ENCODE results near the gene GLUL.
A peak's percentile ranks its signal among the peaks of the same experiment; 100 is the strongest.

Gene GLUL

GRCh38 chr1:182407724-182408123 is 16.1 kb upstream of the GLUL start:
- no peaks in the 10 kb centered on the region for H3K4me1 Mint-ChIP-seq (ENCODE audit: low read depth)
- no peaks in the 10 kb centered on the region for H3K9me3 Mint-ChIP-seq
- H3K4me3 Mint-ChIP-seq = no peak overlapping the region
- no peaks in the 10 kb centered on the region for H3K36me3 Mint-ChIP-seq (ENCODE audit: low read depth)
- H3K27me3 Mint-ChIP-seq = peaks cover 40% of the 10 kb centered on the region
- no peak for DNase-seq
- no peak overlapping the region for H3K27ac Mint-ChIP-seq

GRCh38 chr1:182406012-182406411 is 14.4 kb upstream of the GLUL start:
- Mint-ChIP-seq H3K4me1 (ENCODE audit: low read depth) (no peaks in the 10 kb centered on the region), H3K36me3 (ENCODE audit: low read depth) (no peaks in the 10 kb centered on the region), H3K4me3 (no peak overlapping the region), H3K9me3 (no peaks in the 10 kb centered on the region), H3K27me3 (peaks cover 40% of the 10 kb centered on the region), H3K27ac (no peak overlapping the region)
- no peak for DNase-seq

GRCh38 chr1:182405578-182405977 is 14.0 kb upstream of the GLUL start:
- Mint-ChIP-seq H3K27ac (no peak overlapping the region), H3K4me3 (no peak overlapping the region), H3K36me3 (ENCODE audit: low read depth) (no peaks in the 10 kb centered on the region), H3K27me3 (peaks cover 40% of the 10 kb centered on the region), H3K9me3 (no peaks in the 10 kb centered on the region), H3K4me1 (ENCODE audit: low read depth) (no peaks in the 10 kb centered on the region)
- DNase-seq = no peak

GRCh38 chr1:182404781-182405180 is 13.2 kb upstream of the GLUL start:
- Mint-ChIP-seq H3K4me3 (no peak overlapping the region), H3K9me3 (no peaks in the 10 kb centered on the region), H3K27me3 (peaks cover 37% of the 10 kb centered on the region)

GRCh38 chr1:182400567-182400966 is 9.0 kb upstream of the GLUL start, which contains the start of gene TEDDM1:
TSS of gene TEDDM1 (minus strand) at chr1:182400667. CDS start at chr1:182400485, 182 bp downstream.
- Mint-ChIP-seq H3K27ac (no peak within 1 kb of the TSS), H3K27me3 (peaks cover 21% of the 10 kb centered on the region), H3K4me1 (ENCODE audit: low read depth) (peaks cover 4% of the 10 kb centered on the region), H3K4me3 (no peak within 1 kb of the TSS), H3K36me3 (ENCODE audit: low read depth) (no peaks in the 10 kb centered on the region), H3K9me3 (no peaks in the 10 kb centered on the region)
- no peak for DNase-seq

More at GRCh38 chr1:182404781-182405180, 13.2 kb upstream of the GLUL start:
- H3K27ac Mint-ChIP-seq = no peak overlapping the region
- no peak for DNase-seq
- no peaks in the 10 kb centered on the region for H3K36me3 Mint-ChIP-seq (ENCODE audit: low read depth)
- H3K4me1 Mint-ChIP-seq (ENCODE audit: low read depth) = no peaks in the 10 kb centered on the region

- Mint-ChIP-seq H3K4me3 (no peak overlapping the region), H3K27me3 (peaks cover 29% of the 10 kb centered on the region), H3K4me1 (ENCODE audit: low read depth) (peaks cover 4% of the 10 kb centered on the region), H3K9me3 (no peaks in the 10 kb centered on the region), H3K27ac (no peak overlapping the region), H3K36me3 (ENCODE audit: low read depth) (no peaks in the 10 kb centered on the region)
- no peak for DNase-seq
Measured at GRCh38 chr1:182397653-182398393, 6.2 kb upstream of the GLUL start.

- DNase-seq = no peak
- Mint-ChIP-seq H3K36me3 (ENCODE audit: low read depth) (peaks cover 3% of the 10 kb centered on the region), H3K9me3 (no peaks in the 10 kb centered on the region), H3K27ac (no peak overlapping the region), H3K4me3 (no peak overlapping the region), H3K27me3 (peaks cover 39% of the 10 kb centered on the region), H3K4me1 (ENCODE audit: low read depth) (peaks cover 10% of the 10 kb centered on the region)
Measured at GRCh38 chr1:182395906-182396305, 4.3 kb upstream of the GLUL start.

- no peak for DNase-seq
- Mint-ChIP-seq H3K36me3 (ENCODE audit: low read depth) (peaks cover 8% of the 10 kb centered on the region), H3K4me1 (ENCODE audit: low read depth) (peaks cover 25% of the 10 kb centered on the region), H3K27me3 (peaks cover 51% of the 10 kb centered on the region), H3K9me3 (no peaks in the 10 kb centered on the region), H3K4me3 (no peak overlapping the region), H3K27ac (no peak overlapping the region)
Measured at GRCh38 chr1:182394055-182394775, 2.6 kb upstream of the GLUL start.

GRCh38 chr1:182392050-182393028 is 749 bp upstream of the GLUL start:
- DNase-seq = peak; percentile 53
- H3K4me1 Mint-ChIP-seq (ENCODE audit: low read depth) = peaks cover 26% of the 10 kb centered on the region
- no peak overlapping the region for H3K27ac Mint-ChIP-seq

GRCh38 chr1:182391028-182391361 is 595 bp downstream of the GLUL start:
- H3K4me3 Mint-ChIP-seq = peak overlapping the region; percentile 86
- H3K36me3 Mint-ChIP-seq (ENCODE audit: low read depth) = peaks cover 29% of the 10 kb centered on the region

More at GRCh38 chr1:182392050-182393028, 749 bp upstream of the GLUL start:
- Mint-ChIP-seq H3K36me3 (ENCODE audit: low read depth) (peaks cover 16% of the 10 kb centered on the region), H3K9me3 (no peaks in the 10 kb centered on the region), H3K27me3 (peaks cover 51% of the 10 kb centered on the region), H3K4me3 (peak overlapping the region; percentile 67)

GRCh38 chr1:182389619-182390047 is 2.0 kb downstream of the GLUL start:
- Mint-ChIP-seq H3K27me3 (peaks cover 38% of the 10 kb centered on the region), H3K36me3 (ENCODE audit: low read depth) (peaks cover 37% of the 10 kb centered on the region), H3K4me1 (ENCODE audit: low read depth) (peaks cover 23% of the 10 kb centered on the region), H3K9me3 (no peaks in the 10 kb centered on the region), H3K27ac (peak overlapping the region; percentile 72), H3K4me3 (peak overlapping the region; percentile 86)
- no peak for DNase-seq

More at GRCh38 chr1:182391028-182391361, 595 bp downstream of the GLUL start:
- peaks cover 23% of the 10 kb centered on the region for H3K4me1 Mint-ChIP-seq (ENCODE audit: low read depth)
- DNase-seq = no peak
- peak overlapping the region; percentile 88 for H3K27ac Mint-ChIP-seq
- no peaks in the 10 kb centered on the region for H3K9me3 Mint-ChIP-seq
- peaks cover 44% of the 10 kb centered on the region for H3K27me3 Mint-ChIP-seq

- Mint-ChIP-seq H3K27me3 (peaks cover 30% of the 10 kb centered on the region), H3K4me1 (ENCODE audit: low read depth) (peaks cover 23% of the 10 kb centered on the region), H3K4me3 (no peak overlapping the region), H3K36me3 (ENCODE audit: low read depth) (peaks cover 47% of the 10 kb centered on the region), H3K27ac (no peak overlapping the region), H3K9me3 (no peaks in the 10 kb centered on the region)
- DNase-seq = no peak
Measured at GRCh38 chr1:182388392-182389134, 3.0 kb downstream of the GLUL start.

GRCh38 chr1:182387566-182387965 is 4.0 kb downstream of the GLUL start:
- peaks cover 48% of the 10 kb centered on the region for H3K36me3 Mint-ChIP-seq (ENCODE audit: low read depth)
- H3K4me1 Mint-ChIP-seq (ENCODE audit: low read depth) = peaks cover 23% of the 10 kb centered on the region

GRCh38 chr1:182386980-182387379 is 4.6 kb downstream of the GLUL start:
- Mint-ChIP-seq H3K4me1 (ENCODE audit: low read depth) (peaks cover 20% of the 10 kb centered on the region), H3K36me3 (ENCODE audit: low read depth) (peaks cover 48% of the 10 kb centered on the region), H3K4me3 (no peak overlapping the region)

More at GRCh38 chr1:182387566-182387965, 4.0 kb downstream of the GLUL start:
- H3K9me3 Mint-ChIP-seq = no peaks in the 10 kb centered on the region
- H3K4me3 Mint-ChIP-seq = no peak overlapping the region
- no peak overlapping the region for H3K27ac Mint-ChIP-seq
- peaks cover 20% of the 10 kb centered on the region for H3K27me3 Mint-ChIP-seq
- DNase-seq = no peak

More at GRCh38 chr1:182386980-182387379, 4.6 kb downstream of the GLUL start:
- no peak overlapping the region for H3K27ac Mint-ChIP-seq
- H3K27me3 Mint-ChIP-seq = peaks cover 17% of the 10 kb centered on the region
- no peaks in the 10 kb centered on the region for H3K9me3 Mint-ChIP-seq
- no peak for DNase-seq
